GM20431 (cell line): ENCODE measurements around the gene DSTYK.

Source experiments
- in situ Hi-C: fragments of 300-500 bp; cut with MseI, MboI; formaldehyde crosslinking; loops from one replicate; pipeline ENCODE4 v1.15.0; 2020; ENCODE audit warnings: low sequenced_read_pairs; ENCODE audit not compliant: unreplicated experiment

The DSTYK gene

GRCh38 chr1:205225901-205226765, 14.6 kb upstream of the DSTYK start:
- in situ Hi-C loops, result no loop called here

- in situ Hi-C loops, result no loop called here
Measured at GRCh38 chr1:205224736-205225135, 13.2 kb upstream of the DSTYK start.

GRCh38 chr1:205220421-205220820, 8.9 kb upstream of the DSTYK start:
- in situ Hi-C loops, result no loop called here

GRCh38 chr1:205217418-205217817, 5.9 kb upstream of the DSTYK start:
- in situ Hi-C loops, result no loop called here

GRCh38 chr1:205216588-205216987, 5.1 kb upstream of the DSTYK start:
- in situ Hi-C loops, result no loop called here

- in situ Hi-C loops, result no loop called here
Measured at GRCh38 chr1:205214756-205215155, 3.3 kb upstream of the DSTYK start.

GRCh38 chr1:205211839-205212536, 486 bp upstream of the DSTYK start:
- in situ Hi-C loops, result no loop called here

GRCh38 chr1:205210756-205211168, 740 bp downstream of the DSTYK start:
- in situ Hi-C loops, result no loop called here

GRCh38 chr1:205208811-205209210, 2.7 kb downstream of the DSTYK start:
- in situ Hi-C loops, result no loop called here

- in situ Hi-C loops, result no loop called here
Measured at GRCh38 chr1:205205055-205205454, 6.4 kb downstream of the DSTYK start.

GRCh38 chr1:205204552-205204951, 7.0 kb downstream of the DSTYK start:
- in situ Hi-C loops, result no loop called here

GRCh38 chr1:205199931-205200299, 11.6 kb downstream of the DSTYK start:
- in situ Hi-C loops, result no loop called here

GRCh38 chr1:205199090-205199930, 12.2 kb downstream of the DSTYK start:
- in situ Hi-C loops, result no loop called here

GRCh38 chr1:205192287-205192686, 19.2 kb downstream of the DSTYK start:
- in situ Hi-C loops, result no loop called here

GRCh38 chr1:205191622-205192021, 19.9 kb downstream of the DSTYK start:
- in situ Hi-C loops, result no loop called here

GRCh38 chr1:205190845-205191577, 20.5 kb downstream of the DSTYK start:
- in situ Hi-C loops, result no loop called here

GRCh38 chr1:205189131-205189530, 22.4 kb downstream of the DSTYK start:
- in situ Hi-C loops, result no loop called here

- in situ Hi-C loops, result no loop called here
Measured at GRCh38 chr1:205188596-205188995, 22.9 kb downstream of the DSTYK start.

GRCh38 chr1:205188098-205188497, 23.4 kb downstream of the DSTYK start:
- in situ Hi-C loops, result no loop called here

GRCh38 chr1:205187420-205187819, 24.1 kb downstream of the DSTYK start:
- in situ Hi-C loops, result no loop called here
